Ovary (tissue), 3 donors: ENCODE data around the gene DTD1.

ENCODE experiments used
- CTCF ChIP-seq, 3 donors: fragments of 450-650 bp in 2 of 3; fragments of 200-600 bp in 1 of 3; IDR thresholded peaks; one replicate each; pipeline versions ENCODE4 v1.5.1 to v1.8.0; 2016 to 2022; ENCODE audit warnings: antibody characterized with exemption in 3 of 3, mild to moderate bottlenecking in 1 of 3
- EP300 ChIP-seq: sonication (generic); formaldehyde crosslinking; IDR thresholded peaks from one replicate; pipeline ENCODE4 v1.6.1; 2017; ENCODE audit warnings: antibody characterized with exemption
- donor health status: DM: no; HTN: no; CAD: no.

GRCh38 chr20:18543932-18544331 lies 43.9 kb upstream of the DTD1 start:
- TF ChIP-seq EP300, result no peak
- no peak for TF ChIP-seq CTCF (IDR thresholded peaks at IDR 0.05)
